Stimulated activated CD4-positive, alpha-beta T cell treated with anti-CD3 and anti-CD28 coated beads, Interleukin-15, amount 100 ng/mL, for 1 hour (primary cell): ENCODE results near the gene LIPC.

Source experiments
- DNase-seq, 2 donors: peaks; one replicate each; pipeline ENCODE4 v3.0.0-alpha.2; 2020; ENCODE audit warnings: low read depth in 1 of 2, low spot score in 1 of 2

LIPC gene

DNA sequence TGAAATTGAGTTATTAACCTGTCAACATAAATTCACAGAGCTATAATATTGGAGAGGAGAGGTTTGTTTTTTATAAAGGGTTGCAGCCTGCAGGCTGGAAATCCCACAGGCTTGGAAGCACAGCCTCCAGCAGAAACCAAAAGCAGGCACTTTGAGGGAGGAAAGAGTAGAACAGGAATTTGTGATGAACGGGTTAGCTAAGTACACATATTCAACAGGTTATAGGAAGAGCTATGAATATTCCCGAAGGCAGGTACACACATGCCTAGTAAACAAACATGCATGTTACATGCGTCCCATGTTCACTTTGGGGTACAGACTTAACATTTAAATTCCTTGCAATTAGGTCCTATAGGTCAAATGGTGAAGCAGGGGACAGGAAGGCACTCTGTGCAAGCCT, 25.9 kb upstream of the LIPC start:
- no peak for DNase-seq

DNA sequence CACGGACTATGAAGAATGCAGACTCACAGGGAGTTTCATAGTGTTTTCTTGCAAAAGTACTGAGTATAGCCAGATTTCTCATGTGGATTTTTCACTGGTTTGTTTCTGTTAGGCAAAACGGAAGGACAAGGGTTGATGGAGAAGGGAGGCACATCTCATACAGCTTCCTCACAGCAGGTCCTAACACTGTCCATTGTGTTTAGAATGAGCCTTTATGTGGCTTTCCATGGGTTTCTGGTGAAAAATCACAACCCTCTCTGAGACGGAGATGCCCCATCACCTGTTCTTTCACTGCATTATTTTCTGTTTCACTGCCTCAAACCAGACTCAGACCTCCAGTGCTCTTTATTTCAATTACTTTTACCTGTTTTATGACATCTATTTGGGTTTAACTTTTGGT, 25.0 kb upstream of the LIPC start:
- DNase-seq = no peak

DNA sequence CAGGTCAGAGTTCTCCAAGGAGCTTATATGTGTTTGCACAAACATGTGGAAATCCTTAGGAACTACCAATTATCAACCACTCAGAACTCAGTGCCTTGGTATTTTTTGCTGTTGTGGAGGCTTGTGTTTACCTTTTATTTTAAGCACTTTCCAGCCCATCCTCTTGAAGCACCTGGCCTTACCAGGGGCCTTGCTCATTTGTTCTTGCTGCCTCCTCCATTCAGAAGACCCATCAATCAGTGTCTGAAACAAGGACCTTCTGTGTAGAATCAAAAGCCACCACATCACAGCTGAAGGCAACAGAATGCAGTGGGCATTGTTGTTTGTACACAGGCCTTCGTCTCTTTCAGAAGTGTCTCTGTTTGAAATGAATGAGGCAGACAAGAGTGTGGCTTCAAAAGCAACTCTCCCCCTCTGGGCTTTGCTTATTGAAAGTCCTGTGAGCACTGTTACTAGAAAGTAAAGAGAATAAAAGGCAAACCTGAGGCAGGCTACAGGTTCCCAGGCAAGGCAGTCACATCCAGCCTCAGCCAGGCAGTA, 24.5 kb upstream of the LIPC start:
- no peak for DNase-seq

DNA sequence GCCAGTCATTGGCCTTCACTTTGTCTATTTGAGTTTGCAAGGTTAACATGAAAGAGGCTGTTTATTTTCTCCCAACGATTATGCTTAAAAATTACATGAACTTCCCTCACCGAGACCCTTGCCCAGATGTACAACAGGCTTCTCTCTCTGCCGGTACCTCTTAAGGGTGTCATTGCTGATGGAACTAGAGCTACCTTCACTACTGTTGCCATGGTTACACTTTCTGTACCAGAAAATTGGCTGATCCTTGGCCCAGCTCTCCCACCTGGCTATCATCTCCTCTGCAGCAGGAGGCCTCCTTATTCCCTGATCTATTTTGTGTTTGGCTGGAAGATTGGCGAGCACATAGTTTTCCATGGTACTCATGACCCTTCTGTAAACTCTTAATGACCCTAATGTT, 24.0 kb upstream of the LIPC start:
- DNase-seq = no peak

DNA sequence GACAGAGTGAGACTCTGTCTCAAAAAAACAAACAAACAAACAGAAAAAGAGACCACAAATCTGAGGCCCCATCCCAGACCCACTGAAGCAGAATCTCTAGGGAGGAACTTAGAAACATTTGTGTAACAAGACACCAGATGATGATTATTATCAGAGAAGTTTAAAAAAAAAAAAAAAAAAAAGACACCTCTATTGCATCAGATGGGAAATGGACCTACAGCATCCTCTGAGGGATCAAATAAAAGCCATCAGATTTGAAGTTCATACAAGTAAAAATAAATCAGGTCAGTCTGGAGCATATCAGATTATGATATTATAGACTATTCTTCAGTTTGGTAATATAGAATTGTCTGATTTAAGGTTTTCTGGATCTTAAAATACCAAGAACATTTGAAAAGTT, 21.9 kb upstream of the LIPC start:
- no peak for DNase-seq

DNA sequence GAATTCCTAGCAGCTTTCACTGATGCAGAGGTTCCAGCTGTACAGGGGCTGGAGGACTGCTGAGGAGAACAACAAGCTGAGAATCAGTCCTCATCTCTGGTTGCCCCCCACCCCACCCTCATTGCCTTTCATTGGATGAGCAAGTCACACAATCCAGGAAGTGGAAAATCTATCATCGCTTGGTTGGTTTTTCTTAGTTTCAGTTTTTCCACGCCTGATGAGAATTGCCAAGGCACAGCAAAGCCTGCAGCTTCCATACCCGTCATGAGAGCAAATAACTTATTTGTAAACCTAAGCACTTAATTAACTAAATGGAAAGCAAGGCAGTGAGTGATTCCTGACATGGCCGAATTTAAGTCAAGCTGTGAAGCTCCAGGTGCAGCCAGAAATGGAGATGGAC, 21.4 kb upstream of the LIPC start:
- no peak for DNase-seq

DNA sequence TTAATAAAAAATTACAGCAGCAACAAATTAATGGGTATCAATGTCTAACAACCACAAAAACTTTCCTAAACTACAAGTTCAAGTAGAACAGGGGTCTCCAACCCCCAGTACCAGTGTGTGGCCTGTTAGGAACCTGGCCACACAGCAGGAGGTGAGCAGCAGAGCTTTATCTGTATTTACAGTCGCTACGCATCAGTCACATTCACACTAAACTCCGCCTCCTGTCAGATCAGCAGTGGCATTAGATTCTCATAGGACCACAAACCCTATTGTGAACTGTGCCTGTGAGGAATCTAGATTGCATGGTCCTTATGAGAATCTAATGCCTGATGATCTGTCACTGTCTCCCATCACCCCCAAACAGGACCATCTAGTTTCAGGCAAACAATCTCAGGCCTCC, 18.5 kb upstream of the LIPC start:
- DNase-seq = no peak

DNA sequence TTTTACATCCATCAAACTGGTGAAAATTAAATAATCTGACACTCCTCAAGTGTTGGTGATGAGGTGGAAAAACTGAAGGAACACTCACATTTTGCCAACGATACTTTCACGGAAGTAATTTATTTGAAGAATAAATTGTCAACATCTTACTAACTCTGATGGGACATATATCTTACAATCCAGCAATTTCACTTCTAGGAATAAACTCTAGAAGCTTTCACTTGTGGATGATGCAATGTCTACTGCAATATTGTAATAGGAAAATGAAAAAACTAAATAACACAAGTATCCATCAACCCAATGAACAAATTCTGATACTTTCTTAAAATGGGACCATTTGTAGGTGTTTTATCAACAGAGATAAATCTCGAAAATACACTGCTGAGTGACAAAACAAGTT, 16.2 kb upstream of the LIPC start:
- DNase-seq = no peak

DNA sequence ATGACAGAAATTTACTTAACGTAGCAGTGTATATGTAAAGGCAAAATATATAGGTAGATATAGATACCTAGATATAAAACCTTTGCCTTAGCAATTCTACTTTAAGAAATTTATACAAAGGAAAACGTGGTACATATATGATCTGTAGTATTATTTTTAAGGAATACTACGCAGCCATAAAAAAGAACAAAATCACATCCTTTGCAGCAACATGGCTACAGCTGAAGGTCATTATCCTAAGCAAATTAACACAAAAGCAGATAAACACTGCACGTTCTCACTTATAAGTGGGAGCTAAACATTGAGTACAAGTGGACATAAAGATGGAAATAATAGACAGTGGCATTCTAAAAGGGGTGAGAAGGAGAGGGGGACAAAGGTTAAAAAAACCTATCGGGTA, 14.8 kb upstream of the LIPC start:
- no peak for DNase-seq

DNA sequence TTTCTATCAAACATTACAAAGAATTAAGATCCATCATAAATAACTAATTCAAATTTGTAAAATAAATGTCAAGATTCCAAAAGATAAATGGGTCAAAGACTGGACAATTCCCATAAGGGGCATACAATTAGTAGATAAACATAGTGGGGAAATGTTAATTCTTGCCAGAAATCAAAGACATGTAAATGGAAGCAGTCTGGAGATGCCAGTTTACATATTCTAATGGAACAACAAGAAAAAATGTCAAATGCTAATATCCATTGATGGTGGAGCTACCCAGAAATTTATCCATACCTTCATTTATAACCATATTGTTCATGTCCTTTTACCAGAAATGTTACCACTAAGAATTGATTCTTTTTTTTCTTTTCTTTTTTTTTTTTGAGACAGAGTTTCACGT, 13.7 kb upstream of the LIPC start:
- DNase-seq = no peak

DNA sequence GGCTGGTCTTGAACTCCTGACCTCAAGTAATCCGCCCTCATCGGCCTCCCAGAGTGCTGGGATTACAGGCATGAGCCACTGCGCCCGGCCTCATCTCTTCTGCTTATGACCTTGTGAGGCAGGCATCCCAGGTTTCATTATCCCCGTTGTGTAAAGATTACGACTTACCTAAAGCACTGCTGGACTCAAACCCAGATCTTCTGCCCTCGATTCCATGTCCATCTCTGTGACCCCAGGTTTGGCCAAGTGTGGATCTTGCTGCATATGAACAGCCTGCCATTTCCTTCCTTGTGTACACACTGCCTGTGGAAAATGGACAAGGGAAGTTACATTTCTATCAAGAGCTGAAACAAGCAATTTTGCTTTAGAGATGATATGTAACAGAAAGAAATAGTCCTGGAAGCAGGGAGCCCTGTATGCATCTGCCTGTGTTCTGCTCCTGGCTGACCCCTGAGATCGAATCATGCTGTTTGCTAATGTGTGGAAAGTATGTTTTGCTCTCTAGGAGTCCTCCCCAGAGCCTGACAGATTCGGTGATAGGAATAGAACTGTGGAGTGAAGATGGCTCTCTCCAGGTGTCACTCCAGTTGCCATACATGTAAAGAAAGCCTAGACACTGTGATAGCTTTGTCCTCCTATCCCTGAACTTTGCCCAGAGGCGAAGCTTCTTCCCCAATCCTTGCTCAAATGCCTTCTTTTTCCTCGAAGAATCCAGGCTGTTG, 11.8 kb upstream of the LIPC start:
- no peak for DNase-seq

DNA sequence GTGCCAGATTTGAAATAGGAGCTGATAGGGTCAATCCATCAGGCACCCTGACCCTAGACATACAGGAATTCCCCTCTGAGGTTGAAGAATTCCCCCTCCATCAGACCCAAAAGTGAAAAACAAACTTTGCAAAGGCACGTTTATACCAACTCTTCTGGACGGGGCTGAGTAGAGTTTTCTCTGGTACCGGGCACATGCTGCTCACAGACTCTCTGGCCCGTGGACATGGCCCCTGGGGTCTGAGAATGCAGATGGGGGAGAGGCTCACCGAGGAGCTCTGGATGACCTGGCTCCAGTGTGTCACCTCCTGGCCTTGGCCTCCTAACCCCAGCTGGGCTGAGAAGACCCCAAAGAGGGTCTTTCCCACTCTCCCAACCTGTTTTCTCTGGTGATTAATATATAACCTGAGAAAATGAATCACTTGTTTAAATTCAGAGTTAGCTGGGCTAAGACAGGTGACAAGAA, 11.2 kb upstream of the LIPC start:
- no peak for DNase-seq

DNA sequence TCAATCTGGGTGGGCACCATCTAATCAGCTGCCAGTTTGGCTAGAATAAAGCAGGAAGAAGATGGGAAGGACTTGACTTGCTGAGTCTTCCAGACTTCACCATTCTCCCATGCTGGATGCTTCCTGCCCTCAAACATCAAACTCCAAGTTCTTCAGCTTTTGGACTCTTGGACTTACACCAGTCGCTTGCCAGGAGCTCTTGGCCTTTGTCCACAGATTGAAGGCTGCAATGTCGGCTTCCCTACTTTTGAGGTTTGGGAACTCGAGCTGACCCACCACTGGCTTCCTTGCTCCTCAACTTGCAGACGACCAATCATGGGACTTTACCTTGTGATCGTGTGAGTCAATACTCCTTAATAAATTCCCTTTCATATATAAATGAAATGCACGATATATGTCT, 8.6 kb upstream of the LIPC start:
- no peak for DNase-seq

DNA sequence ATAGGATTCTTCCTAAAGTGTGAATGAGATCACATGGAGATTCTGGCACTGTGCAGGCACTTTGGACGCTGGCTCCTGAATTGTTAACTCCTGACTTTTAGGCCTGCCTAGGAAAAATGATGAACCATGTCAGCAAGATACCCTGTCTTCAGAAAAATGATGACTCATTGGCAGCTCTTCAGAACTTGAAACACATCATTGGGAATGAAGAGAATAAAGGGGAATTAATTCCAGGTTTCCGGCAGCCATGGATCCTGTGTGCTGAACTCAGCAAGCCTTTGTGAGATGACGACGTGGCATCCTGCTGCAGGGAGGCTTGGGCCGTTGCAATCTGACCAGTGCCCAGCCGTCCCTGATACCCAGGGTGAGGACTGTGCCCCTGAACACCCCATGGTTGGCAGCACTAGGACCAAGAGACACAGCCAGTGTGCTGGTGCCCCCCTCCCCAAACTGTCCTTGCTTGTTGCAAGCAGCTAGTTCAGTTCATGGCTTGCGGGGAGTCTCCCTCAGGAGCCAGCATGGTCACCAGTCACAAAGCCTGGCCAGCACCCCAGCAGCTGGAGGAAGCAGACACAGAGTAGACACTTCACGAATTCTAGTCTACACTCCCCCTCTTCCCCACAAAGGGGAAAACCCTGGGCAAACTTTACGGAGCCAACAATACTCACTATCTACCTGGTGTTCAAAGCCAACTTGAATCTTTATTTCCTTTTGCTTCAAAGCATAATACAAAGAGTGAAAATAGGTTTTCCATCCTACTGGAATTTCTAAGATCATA, 7.8 kb upstream of the LIPC start:
- DNase-seq = no peak

DNA sequence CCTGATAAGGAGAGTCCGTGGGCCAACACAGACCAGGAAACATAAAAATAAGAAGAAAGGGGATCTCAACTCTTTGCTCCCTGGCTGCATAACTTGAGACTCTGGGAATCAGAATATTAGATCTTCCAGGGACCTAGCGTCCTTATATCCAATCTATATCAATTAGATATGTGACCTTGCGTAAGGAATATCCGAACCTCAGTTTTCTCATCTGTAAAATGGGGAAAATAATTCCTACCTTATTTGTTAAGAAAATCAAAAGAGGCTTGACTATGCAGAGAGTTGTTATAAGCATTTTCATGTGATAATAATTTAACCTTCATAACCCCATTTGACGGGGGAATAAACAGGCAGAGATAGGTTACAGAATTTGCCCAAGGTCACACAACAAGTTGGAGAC, 7.1 kb upstream of the LIPC start:
- no peak for DNase-seq

DNA sequence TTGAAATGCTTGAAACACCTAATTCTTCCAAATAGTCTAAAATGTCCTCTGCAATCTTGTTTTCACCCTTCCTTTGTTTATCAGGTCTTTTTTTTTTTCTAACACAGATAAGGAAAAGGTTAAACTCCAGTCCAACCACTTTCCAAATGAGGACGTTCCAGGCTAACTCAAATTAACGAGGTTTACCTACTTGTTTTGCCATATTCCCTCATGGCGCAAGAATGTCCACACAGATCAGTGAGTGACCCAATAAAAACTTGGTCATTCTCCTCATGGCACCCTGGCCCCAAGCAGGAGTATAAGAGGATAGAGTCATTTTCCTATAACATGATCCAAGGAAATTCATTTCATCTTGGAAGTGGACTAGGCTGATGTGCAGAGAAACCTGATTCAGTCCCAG, 6.6 kb upstream of the LIPC start:
- no peak for DNase-seq

DNA sequence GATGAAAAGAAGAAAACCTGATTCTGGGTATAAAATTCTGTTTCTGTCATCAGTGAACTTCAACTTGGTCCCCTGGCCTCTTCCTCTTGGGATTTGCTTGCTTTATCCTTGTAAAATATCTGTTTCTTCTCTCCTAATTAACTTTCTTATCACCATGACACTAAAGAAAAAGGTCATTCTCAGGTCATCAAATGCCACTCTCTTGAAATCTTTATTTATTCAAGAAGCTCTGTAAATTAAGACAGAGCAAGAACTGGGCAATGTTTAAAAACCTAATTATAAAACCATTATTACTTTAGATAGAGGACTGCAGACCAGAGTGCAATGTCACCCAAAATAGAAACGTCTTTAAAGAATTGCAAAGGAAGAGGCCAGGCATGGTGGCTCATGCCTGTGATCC, 6.0 kb upstream of the LIPC start:
- DNase-seq = no peak

DNA sequence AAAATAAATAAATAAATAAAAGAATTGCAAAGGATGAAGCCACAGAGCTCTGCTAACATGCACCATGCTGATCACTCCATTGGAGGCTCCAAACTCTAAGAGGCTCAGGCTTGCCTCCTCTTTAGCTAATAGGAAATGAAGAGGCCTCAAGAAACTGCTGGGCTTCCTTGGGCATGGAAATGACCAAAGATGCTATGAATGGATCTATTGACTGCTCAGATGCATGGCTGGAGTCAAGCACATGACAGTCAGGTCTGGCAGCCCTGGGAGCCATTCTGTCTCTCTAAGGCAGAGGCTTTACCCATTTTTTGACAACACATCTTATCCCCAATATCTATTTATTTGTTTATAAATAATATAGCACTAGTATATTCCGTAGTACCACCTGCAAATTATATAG, 5.3 kb upstream of the LIPC start:
- no peak for DNase-seq

DNA sequence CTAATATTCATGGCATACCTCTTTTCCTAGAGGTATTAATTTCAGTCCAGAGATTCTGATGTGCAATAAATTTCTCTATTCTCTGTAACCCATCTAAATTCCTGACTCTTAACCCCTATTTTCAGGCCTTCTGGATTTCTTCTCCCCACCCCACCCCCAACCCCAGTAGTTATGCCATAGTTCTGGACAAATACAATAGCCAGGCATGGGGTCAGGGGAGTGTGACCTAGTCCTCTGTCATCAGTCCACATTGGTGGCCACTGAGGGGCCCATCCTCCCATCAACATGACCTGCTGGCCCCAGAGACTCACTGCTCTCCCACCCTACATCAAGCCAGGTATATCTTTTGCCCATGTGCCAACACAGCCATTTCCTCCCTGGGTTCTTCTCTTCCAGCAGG, 3.8 kb upstream of the LIPC start:
- no peak for DNase-seq

DNA sequence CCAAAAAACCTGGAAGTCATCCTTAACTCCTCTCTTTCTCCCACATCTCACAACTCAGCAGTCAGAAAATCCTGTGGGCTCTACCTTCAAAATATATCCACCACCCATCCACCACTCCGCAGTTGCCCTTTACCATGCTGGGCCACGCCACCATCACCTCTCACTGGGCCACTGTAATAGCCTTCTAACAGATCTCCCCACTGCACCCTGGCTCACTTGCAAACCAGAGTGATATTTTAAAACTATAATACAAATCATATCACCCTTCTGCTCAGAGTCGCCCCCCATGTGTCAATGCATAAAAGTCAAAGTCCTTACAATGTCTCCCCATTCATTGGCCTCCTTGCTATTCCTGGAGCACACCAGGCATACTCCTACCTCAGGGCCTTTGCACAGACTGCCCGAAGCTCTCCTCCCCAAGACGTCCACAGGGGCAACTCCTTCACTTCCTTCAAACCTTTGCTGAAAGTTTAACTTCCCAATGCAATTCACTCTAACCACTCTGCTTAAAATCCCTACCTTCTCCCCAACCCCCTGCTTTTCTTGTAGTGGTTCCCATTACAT, 1.5 kb upstream of the LIPC start:
- no peak for DNase-seq

DNA sequence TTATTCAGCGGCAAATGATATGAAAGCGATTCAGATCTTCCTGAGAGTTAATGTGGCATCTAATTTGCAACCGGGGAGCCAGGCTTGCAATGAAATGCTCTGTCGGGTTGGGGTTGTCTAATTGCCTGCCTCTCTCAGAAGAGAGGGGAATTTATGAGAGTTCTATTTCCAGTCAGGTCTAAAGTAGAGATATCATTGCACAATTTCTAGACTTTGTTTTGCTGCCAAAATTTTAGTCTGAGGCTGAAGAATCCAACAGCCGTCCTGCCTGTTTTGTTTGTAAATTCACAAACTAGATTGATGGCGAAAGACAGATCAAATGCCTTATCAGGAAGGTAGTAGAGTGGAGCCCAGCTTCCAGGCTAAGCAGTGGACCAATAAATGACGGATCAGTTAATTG, 610 bp downstream of the LIPC start:
- DNase-seq = no peak

DNA sequence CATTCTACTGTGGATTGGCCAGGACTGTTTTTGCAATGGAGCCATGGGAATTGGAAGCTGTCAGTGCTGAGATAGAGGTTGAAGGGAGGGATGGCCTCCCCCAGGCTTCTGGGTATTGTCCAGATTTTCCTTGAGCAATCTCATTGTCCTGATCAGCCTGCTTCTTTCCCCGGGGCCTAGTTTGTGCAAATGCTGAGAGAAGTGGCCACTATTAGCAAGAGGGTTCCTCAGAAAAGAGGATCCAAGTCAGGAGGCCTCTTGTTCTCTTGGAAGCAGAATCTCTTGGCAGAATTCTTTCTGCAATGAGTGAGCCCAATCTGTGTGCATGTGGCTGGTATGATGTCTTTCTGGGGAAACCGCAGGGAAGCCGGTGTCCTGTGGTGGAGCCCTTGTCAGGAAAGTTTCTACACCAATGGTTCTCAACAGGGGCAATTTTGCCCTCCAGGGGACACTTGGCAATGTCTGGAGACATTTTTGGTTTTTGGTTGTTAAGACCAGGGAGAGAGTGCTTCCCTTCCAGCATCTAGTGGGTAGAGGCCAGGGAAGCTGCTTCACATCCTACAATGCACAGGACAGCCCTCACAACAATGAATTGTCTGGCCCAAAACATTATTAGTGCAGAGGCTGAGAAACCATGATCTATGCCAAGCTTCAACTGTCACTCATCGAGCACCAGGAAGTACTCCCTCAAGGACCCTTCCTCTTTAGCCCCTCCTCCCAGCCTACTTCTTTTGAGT, 2.0 kb downstream of the LIPC start:
- no peak for DNase-seq
